Mucosa of gallbladder (tissue), 1 donor: ENCODE results near the gene TSPAN11. TPM values are rescaled to one million over a fixed set of nuclear protein-coding genes. Genes with fewer than 3 reads are reported as not detected.

Experiments used
- DNase-seq: peaks from one replicate; pipeline ENCODE4 v3.0.0-alpha.2; 2020; ENCODE audit warnings: low spot score
- total RNA-seq: library from RNA; stranded (reverse); gene quantifications from one replicate; pipeline ENCODE4 v1.2.1, GENCODE V29; 2021
- donor health status: DM: no; HTN: no; CAD: no.

TSPAN11 gene
- total RNA-seq, 1 donor from 2014 or later = 6.7 TPM

DNA sequence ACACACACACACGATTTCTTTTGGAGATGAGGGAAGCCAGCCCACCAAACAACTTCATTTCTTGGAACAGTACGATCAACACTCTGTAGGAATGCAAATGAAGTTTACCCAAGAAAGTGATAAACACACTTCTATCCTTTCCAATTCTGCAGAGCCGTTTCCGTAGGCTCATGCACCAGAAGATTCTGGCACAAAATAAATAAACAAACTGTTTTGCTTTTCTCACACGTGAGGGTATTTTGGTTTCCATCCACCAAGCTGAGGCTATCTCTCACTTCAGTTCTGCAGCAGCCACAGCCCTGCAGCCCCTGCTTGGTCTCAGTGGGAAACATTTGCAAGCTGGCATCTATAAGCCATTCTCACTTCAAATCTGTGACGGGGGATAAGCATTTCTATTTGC lies 15.3 kb upstream of the TSPAN11 start:
- DNase-seq = no peak

DNA sequence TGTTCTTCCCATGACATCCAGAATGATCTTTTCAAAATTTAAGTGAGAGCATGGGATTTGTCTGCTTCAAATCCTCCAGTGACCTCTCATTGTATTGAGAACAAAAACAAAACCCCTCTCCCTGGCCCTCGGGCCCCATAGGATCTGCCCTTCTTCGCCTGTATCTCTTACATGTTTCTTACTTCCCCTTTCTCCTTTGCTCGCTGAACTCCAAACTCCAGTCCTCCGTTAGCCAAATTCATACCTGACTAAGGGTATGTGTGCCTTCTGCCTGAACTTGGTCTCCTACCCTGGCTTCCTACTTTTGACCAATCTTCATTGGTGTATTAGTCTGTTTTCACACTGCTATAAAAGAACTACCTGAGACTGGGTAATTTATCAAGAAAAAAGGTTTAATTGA lies 13.2 kb upstream of the TSPAN11 start:
- DNase-seq = no peak

DNA sequence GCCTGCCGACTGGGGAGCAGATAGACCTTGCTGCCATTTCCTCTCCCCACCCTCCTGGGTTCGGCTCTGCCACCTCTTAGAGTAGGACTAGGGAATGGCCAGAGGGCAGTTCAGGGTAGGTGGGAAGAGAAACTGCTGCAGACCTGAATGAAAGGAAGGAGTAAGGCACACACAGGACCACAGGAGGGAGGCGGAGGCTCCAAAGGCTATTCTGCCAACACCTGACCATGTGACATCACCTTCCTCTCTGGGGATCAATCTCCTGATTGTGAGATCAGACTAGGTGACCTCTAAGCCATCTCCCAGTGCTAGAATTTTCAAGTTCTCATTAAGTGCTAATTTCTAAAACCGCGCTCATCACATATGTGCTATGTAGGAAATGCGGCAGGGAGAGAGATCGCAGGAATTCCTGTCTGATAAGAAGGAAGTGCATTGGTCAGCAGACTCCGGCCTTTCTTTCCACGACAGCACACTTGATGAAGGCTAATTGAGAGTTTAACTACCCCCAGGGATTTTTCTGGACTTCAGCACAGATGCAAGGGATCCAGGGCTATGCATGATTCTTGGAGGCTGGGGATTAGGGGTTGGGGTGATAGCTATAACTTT lies 11.5 kb upstream of the TSPAN11 start:
- DNase-seq = no peak

DNA sequence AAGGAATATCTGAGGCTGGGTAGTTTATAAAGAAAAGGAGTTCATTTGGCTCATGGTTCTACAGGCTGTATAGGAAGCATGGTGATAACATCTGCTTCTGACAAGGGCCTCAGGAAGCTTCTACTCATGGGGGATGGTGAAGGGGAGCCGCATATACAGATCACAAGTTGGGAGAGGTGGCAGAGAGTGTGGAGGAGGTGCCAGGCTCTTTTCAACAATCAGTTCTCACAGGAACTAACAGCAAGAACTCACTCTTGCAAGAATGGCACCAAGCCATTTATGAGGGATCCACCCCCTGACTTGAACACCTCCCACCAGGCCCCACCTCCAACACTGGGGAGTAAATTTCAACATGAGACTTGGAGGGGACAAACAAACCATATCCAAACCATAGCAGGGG lies 3.5 kb upstream of the TSPAN11 start:
- DNase-seq = no peak

DNA sequence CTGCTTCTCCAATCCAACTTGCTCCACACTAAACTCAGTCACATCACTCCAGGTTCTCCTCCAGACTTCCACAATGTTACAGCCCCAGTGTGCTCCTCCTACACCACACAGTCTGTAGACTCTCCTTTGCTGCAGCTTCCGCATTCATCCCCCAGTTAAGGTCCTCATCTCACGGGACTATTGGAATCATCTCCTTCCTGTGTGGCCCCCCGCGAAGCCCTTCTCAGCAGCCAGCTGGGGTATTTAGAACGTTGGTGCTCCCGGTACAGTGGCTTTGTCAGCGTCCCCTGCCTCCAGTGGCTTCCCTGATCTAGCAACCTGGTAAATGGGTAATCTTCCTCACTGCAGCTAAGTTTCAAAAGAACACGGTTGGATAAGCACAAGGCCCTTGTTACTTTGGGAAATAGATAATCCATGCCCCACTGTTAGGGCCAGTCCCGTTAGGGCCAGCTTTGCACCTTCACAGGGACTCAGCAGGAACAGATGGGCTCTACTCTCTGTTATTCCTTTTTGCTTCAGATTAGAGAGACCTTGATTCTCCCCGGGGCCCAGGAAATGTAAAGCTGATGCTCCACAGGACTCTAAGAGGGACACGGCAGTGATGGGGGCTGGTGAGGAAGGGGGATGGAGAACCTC lies 823 bp upstream of the TSPAN11 start:
- DNase-seq = no peak

GRCh38 chr12:30927222-30927611 lies 669 bp downstream of the TSPAN11 start:
- no peak for DNase-seq

DNA sequence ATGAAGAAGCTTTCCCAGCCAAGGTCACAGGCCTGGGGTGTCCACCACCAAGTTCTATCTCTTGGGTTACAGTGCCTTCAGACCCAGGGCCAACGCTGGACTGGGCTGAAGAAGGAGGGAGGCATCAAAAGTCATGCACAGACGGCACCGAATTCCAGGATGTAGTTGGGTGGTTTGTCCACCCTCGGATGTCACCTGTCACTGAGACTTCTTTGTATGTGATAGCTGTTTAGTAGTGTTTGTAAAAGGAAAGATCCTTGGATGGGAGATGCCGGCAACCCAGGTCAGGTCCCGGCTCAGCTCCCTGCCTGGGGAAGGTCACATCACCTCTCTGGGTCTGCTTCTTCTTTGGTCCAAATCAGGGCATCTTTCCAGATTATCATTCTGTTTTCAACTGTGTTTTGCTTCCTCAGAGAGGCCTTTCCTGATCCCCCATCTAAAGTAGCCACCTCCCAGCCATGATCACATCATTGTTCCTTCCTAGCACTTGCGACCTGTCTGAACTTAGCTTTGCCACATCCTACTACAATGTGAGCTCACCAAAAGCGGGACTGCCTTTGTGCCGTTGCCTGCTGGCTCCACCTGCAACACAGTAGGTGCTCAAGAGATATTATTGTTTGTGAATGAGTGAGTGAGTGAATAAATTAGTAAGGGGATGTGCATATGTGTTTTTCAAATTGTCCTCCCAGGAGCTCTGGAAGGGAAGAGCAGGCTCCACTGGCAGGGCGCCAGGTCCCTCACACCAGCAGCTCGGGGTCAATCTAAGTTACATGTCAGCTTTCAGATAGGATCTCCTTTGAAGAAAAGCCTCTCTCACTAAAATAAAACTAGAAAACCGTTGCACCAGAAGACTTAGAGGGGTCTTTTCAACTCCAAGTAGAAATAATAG lies 2.1 kb downstream of the TSPAN11 start:
- DNase-seq = no peak

DNA sequence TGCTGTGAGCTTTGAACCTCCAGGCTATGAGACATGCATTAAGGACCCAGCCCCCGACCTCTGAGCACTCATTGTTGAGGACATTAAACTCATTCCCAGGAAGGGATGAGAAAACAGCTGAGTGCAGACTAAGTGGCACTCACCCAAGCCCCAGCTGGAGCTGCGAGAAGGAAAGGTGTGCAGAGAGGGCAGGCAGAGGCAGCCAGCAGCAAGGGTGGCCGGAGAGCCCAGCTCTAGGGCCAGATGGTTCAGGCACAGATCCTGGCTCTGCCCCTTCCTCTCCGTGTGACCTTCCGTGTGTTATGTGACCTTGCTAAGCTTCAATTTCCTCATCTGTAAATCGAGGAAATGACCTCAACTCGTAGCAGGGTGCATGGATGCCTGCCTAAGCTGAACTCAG lies 3.7 kb downstream of the TSPAN11 start:
- no peak for DNase-seq

- no peak for DNase-seq
These were observed 4.1 kb downstream of the TSPAN11 start for GRCh38 chr12:30930641-30931040.

GRCh38 chr12:30932881-30933280 lies 6.3 kb downstream of the TSPAN11 start:
- DNase-seq = no peak

GRCh38 chr12:30934811-30935210 lies 8.3 kb downstream of the TSPAN11 start:
- no peak for DNase-seq

DNA sequence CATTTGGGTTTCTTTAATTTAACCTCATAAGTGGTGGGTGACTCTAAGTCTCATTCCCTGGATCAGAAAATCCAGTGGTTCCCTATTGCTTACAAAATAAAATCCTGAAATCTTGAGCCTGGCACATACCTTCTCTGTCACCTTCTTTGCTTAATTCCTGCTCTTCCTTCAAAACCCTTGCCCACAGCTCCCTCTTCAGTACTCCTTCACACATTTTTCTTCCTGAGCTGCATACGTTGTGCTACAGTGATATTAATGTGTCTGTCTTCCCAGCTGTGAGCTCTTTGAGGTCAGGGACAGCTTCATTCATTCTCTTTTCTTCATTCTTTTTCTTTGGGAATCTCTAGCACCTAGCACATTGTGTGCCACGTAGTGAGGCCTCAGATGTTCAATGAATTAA lies 9.5 kb downstream of the TSPAN11 start:
- DNase-seq = no peak

DNA sequence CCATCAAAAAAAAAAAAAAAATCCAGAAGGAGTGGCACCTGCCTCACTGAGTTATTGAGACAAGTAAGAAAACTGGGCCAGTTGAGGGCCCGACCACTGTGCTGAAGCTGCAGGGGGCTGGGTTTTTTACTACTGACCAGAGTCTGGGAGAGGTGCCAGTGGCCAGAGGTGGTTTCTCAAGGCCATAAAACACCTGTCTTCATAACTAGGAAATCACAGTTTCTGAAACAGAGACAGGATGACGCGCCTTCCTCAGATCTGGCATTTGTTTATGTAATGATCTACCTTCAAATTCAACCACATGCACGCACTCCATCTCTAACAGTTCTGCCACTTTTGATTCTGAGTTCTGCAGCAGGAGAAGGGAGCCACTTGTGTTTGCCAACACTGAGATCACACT lies 12.7 kb downstream of the TSPAN11 start:
- no peak for DNase-seq

DNA sequence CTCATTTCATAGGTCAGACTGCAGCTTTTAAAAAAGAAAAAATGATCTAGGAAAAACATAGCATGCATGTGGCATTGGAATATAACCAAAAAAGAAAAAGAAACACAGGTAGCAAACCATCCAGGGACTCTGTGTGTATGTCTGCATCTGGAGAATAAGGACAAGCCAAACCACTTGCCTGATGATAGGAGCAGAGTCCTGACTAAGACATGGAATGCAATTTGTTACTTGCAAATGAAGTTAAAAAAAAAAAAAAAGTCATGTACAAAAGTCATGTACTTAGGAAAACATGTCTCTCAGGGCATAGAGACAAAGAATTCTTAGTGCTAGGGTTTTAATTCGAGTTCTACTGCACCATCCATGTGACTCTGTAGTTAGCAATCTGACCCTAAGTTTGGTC lies 15.9 kb downstream of the TSPAN11 start:
- DNase-seq = no peak

DNA sequence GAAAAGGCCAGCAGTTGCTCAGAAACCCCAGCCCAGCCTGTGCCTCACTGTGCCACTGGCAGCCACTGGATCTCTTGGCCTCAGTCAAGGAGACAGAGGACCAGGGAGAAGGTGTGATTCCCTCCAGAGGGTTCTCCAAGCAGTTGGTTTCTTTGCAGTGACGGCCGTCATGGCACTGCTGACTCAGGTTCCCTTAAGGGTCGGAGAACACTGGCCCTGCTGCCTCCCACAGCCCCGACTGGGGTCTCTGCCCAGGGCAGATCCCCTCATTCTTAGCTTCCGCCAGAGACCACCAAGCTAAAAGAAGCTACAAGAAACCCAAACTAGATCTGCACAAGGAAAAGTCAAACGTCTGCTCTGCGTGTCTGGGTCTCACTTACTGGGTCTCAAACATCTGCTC lies 16.4 kb downstream of the TSPAN11 start:
- no peak for DNase-seq

GRCh38 chr12:30945443-30946164 lies 19.1 kb downstream of the TSPAN11 start:
- DNase-seq = no peak

GRCh38 chr12:30952015-30952414 lies 25.5 kb downstream of the TSPAN11 start:
- DNase-seq = no peak

DNA sequence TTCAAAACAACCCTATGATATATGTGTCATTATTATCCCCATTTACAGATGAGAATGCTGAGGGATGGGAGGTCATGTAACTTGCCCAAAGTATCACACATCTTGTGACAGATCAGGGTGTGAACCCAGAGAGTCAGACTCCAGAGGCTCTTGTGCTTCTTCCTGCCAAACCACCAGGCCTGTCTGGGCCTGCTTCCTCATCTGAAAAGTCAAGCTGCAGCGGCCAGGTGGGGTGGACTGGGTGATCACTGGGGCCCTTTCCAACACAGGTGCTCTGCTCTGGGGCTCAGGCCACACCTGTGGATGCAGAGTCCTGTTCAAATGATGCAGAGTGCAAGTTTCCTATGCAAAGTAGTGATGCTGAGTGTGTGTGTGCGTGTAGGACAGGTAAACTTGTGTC lies 26.7 kb downstream of the TSPAN11 start:
- no peak for DNase-seq

- DNase-seq = no peak
These were observed 27.6 kb downstream of the TSPAN11 start for GRCh38 chr12:30953951-30954751.

GRCh38 chr12:30955214-30955613 lies 28.7 kb downstream of the TSPAN11 start:
- no peak for DNase-seq

DNA sequence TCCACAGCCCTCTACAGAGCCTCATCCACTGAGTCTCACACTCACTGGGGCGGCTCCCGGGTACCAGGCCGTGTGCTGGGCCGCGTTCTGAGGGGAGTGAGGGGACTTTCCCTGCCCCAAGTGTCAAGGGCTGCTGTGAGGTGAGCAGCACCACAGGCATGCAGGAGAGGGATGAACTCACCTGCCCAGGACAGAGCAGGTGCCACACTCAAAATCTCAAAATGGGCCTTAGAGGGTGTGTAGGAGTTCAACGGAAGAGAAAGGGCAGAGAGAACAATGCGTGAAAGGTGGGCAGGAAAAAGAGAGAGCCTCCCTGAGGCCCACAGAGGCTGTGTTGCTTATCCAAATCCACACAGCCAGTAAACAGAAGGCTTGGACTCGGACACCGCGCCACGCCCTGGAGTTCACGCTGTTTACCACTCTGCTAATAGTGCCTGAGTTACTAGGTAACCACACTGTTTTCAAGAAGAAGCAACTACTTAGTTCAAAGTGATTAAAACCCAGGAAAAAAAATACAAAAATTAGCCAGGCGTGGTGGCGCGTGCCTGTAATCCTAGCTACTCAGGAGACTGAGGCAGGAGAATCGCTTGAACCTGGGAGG lies 32.7 kb downstream of the TSPAN11 start:
- no peak for DNase-seq
